Measurements from ENCODE around the gene TCEAL4. TPM values are rescaled to one million over a fixed set of nuclear protein-coding genes. Genes with fewer than 3 reads are reported as not detected.

TCEAL4 gene
- total and polyA plus RNA-seq, 4 experiments from 2014 or later = 8.8 to 13.4 (median 10.6) TPM

- POLR2A ChIA-PET (ENCODE audit: partially characterized antibody) = no interaction called here
- DNase-seq = no peak
- intact Hi-C loops (cut with micrococcal nuclease) = no loop called here
These were observed 20.1 kb upstream of the TCEAL4 start for GRCh38 chrX:103565197-103565596.

DNA sequence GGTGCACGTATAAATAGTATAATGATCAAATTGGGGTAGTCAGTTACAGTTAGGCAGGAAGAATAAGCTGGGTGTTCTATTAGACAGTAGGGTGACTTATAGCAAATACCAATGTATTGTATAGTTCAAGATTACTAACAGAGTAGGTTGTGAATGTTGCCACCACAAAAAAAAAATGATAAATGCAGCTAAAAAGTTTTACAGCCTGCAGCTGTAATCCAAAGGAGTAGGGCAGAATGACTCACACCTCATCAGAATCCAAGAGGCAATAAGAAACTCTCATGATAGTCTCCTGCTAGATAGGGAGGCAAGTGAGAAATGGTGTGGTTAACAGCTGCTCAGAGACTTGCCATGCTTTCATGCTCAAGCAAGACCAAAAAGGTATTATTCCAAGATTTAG, 19.6 kb upstream of the TCEAL4 start:
- Mint-ChIP-seq H3K36me3 (no peaks in the 10 kb centered on the region), H3K4me1 (no peaks in the 10 kb centered on the region), H3K27ac (no peak overlapping the region), H3K9me3 (no peaks in the 10 kb centered on the region), H3K4me3 (no peak overlapping the region), H3K27me3 (peaks cover 0 to 2% of the 10 kb centered on the region in 2 donors)
- ChIA-PET POLR2A (ENCODE audit: partially characterized antibody) (no interaction called here), CTCF (ENCODE audit: partially characterized antibody) (no interaction called here)
- Histone ChIP-seq H3K36me3 (ENCODE audit: insufficient read depth, low read length) (no peaks in the 10 kb centered on the region), H3K27me3 (ENCODE audit: insufficient read depth, low read length) (no peaks in the 10 kb centered on the region), H3K4me1 (ENCODE audit: insufficient read depth, low read length) (no peaks in the 10 kb centered on the region), H3K9me3 (ENCODE audit: control insufficient read depth in 1 of 2, low read length in 2 of 2) (no peaks in the 10 kb centered on the region), H3K4me3 (ENCODE audit: low read length in 2 of 2) (no peak overlapping the region), H3K27ac (ENCODE audit: low read depth, low read length) (no peak overlapping the region)
- no peak for DNase-seq
- intact Hi-C loops (cut with micrococcal nuclease) = no loop called here

More at GRCh38 chrX:103565197-103565596, 20.1 kb upstream of the TCEAL4 start:
- Histone ChIP-seq H3K4me3 (ENCODE audit: low read length in 2 of 2) (no peak overlapping the region), H3K36me3 (ENCODE audit: insufficient read depth, low read length) (no peaks in the 10 kb centered on the region), H3K27me3 (ENCODE audit: insufficient read depth, low read length) (no peaks in the 10 kb centered on the region), H3K27ac (ENCODE audit: low read depth, low read length) (no peak overlapping the region), H3K9me3 (ENCODE audit: control insufficient read depth in 1 of 2, low read length in 2 of 2) (no peaks in the 10 kb centered on the region), H3K4me1 (ENCODE audit: insufficient read depth, low read length) (no peaks in the 10 kb centered on the region)
- H3K36me3 Mint-ChIP-seq = no peaks in the 10 kb centered on the region
- no peak overlapping the region for H3K27ac Mint-ChIP-seq
- no peaks in the 10 kb centered on the region for H3K4me1 Mint-ChIP-seq
- CTCF ChIA-PET (ENCODE audit: partially characterized antibody) = no interaction called here
- peaks cover 0 to 2% of the 10 kb centered on the region in 2 donors for H3K27me3 Mint-ChIP-seq
- H3K9me3 Mint-ChIP-seq = no peaks in the 10 kb centered on the region
- H3K4me3 Mint-ChIP-seq = no peak overlapping the region

DNA sequence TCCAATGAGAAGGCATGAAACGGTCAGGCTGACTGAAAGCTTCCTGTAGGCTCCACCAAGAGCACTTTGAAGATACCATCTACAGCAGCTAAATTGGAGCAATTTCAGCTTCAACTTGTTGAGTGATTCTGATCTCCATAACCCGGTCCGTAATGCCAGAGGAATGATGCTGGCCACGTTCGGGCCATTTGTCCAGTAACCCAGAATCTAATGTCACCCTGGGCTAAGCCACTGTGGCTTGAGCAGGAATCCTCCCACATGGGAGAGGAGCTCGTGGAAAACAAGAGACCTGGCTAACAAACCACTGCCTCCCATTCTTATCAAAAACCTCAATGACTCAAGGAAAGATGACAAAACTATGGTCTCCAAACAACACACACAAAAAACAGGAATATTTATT, 14.2 kb upstream of the TCEAL4 start:
- no peak overlapping the region for H3K27ac Mint-ChIP-seq
- H3K36me3 Mint-ChIP-seq = no peaks in the 10 kb centered on the region
- POLR2A ChIA-PET (ENCODE audit: partially characterized antibody) = no interaction called here
- CTCF ChIA-PET (ENCODE audit: partially characterized antibody) = no interaction called here
- H3K4me3 ChIP-seq (ENCODE audit: low read length in 2 of 2) = no peak overlapping the region
- H3K27me3 Mint-ChIP-seq = no peaks in the 10 kb centered on the region
- H3K27ac ChIP-seq (ENCODE audit: low read depth, low read length) = no peak overlapping the region
- intact Hi-C loops (cut with micrococcal nuclease) = no loop called here
- H3K4me1 ChIP-seq (ENCODE audit: insufficient read depth, low read length) = no peaks in the 10 kb centered on the region
- H3K9me3 Mint-ChIP-seq = no peaks in the 10 kb centered on the region
- H3K9me3 ChIP-seq (ENCODE audit: control insufficient read depth in 1 of 2, low read length in 2 of 2) = no peaks in the 10 kb centered on the region
- H3K27me3 ChIP-seq (ENCODE audit: insufficient read depth, low read length) = no peaks in the 10 kb centered on the region
- no peaks in the 10 kb centered on the region for H3K4me1 Mint-ChIP-seq
- DNase-seq = no peak
- H3K4me3 Mint-ChIP-seq = no peak overlapping the region
- H3K36me3 ChIP-seq (ENCODE audit: insufficient read depth, low read length) = no peaks in the 10 kb centered on the region

DNA sequence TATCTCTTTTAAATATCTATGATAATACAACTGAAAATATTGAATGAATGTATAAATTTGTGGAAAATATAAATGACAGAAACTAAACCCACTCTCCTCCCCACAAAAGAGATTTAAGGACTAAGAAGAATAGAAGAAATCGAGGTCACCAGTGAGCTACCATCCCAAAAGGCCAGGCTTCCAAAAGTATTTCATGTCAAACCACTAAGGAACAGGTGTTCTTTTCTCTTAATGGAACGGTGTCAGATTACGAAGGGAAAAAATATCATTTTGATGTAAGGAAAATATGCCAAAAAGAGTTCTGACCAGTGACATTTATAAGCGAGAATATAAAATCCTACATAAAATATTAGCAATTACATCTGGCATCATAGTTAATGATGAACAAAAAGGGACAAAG, 13.6 kb upstream of the TCEAL4 start:
- CTCF ChIA-PET (ENCODE audit: partially characterized antibody) = no interaction called here
- Mint-ChIP-seq H3K9me3 (no peaks in the 10 kb centered on the region), H3K4me3 (no peak overlapping the region), H3K36me3 (no peaks in the 10 kb centered on the region), H3K27me3 (no peaks in the 10 kb centered on the region), H3K4me1 (no peaks in the 10 kb centered on the region), H3K27ac (no peak overlapping the region)
- no peaks in the 10 kb centered on the region for H3K36me3 ChIP-seq (ENCODE audit: insufficient read depth, low read length)
- intact Hi-C loops (cut with micrococcal nuclease) = no loop called here
- no peak overlapping the region for H3K27ac ChIP-seq (ENCODE audit: low read depth, low read length)
- H3K9me3 ChIP-seq (ENCODE audit: control insufficient read depth in 1 of 2, low read length in 2 of 2) = no peaks in the 10 kb centered on the region
- no peaks in the 10 kb centered on the region for H3K4me1 ChIP-seq (ENCODE audit: insufficient read depth, low read length)
- DNase-seq = no peak
- POLR2A ChIA-PET (ENCODE audit: partially characterized antibody) = no interaction called here
- H3K4me3 ChIP-seq (ENCODE audit: low read length in 2 of 2) = no peak overlapping the region
- H3K27me3 ChIP-seq (ENCODE audit: insufficient read depth, low read length) = no peaks in the 10 kb centered on the region

GRCh38 chrX:103573202-103573601, 12.1 kb upstream of the TCEAL4 start:
- Mint-ChIP-seq H3K27ac (no peak overlapping the region), H3K9me3 (no peaks in the 10 kb centered on the region), H3K4me1 (no peaks in the 10 kb centered on the region), H3K36me3 (no peaks in the 10 kb centered on the region), H3K27me3 (peaks cover 0 to 2% of the 10 kb centered on the region in 2 donors), H3K4me3 (no peak overlapping the region)
- Histone ChIP-seq H3K4me1 (ENCODE audit: insufficient read depth, low read length) (no peaks in the 10 kb centered on the region), H3K9me3 (ENCODE audit: control insufficient read depth in 1 of 2, low read length in 2 of 2) (no peaks in the 10 kb centered on the region), H3K27ac (ENCODE audit: low read depth, low read length) (no peak overlapping the region), H3K27me3 (ENCODE audit: insufficient read depth, low read length) (no peaks in the 10 kb centered on the region), H3K36me3 (ENCODE audit: insufficient read depth, low read length) (no peaks in the 10 kb centered on the region), H3K4me3 (ENCODE audit: low read length in 2 of 2) (no peak overlapping the region)
- intact Hi-C loops (cut with micrococcal nuclease) = no loop called here
- DNase-seq = no peak
- ChIA-PET POLR2A (ENCODE audit: partially characterized antibody) (no interaction called here), CTCF (ENCODE audit: partially characterized antibody) (no interaction called here)

- Mint-ChIP-seq H3K4me3 (peak overlapping the region in 7 of 8 donors; percentile 29 to 67 (median 49)), H3K27ac (no peak overlapping the region), H3K9me3 (peaks cover 0 to 9% (median 0%) of the 10 kb centered on the region in 8 donors), H3K36me3 (no peaks in the 10 kb centered on the region), H3K4me1 (peaks cover 6 to 11% (median 6%) of the 10 kb centered on the region in 4 donors), H3K27me3 (peaks cover 0 to 1% of the 10 kb centered on the region in 2 donors)
- no peaks in the 10 kb centered on the region for H3K4me1 ChIP-seq (ENCODE audit: insufficient read depth, low read length)
- H3K4me3 ChIP-seq (ENCODE audit: low read length in 2 of 2) = no peak overlapping the region
- no peaks in the 10 kb centered on the region for H3K9me3 ChIP-seq (ENCODE audit: control insufficient read depth in 1 of 2, low read length in 2 of 2)
- H3K36me3 ChIP-seq (ENCODE audit: insufficient read depth, low read length) = no peaks in the 10 kb centered on the region
- no peak for DNase-seq
- no peak overlapping the region for H3K27ac ChIP-seq (ENCODE audit: low read depth, low read length)
- ChIA-PET POLR2A (ENCODE audit: partially characterized antibody) (no interaction called here), CTCF (ENCODE audit: partially characterized antibody) (no interaction called here)
- intact Hi-C loops (cut with micrococcal nuclease) = no loop called here
- H3K27me3 ChIP-seq (ENCODE audit: insufficient read depth, low read length) = no peaks in the 10 kb centered on the region
These were observed 719 bp upstream of the TCEAL4 start for GRCh38 chrX:103584596-103584995.

- DNase-seq = no peak
- ChIA-PET CTCF (ENCODE audit: partially characterized antibody) (no interaction called here), POLR2A (ENCODE audit: partially characterized antibody) (no interaction called here)
- peaks cover 9 to 17% (median 10%) of the 10 kb centered on the region in 4 donors for H3K4me1 Mint-ChIP-seq
- Histone ChIP-seq H3K4me1 (ENCODE audit: insufficient read depth, low read length) (peaks cover 4% of the 10 kb centered on the region), H3K27ac (ENCODE audit: low read depth, low read length) (no peak overlapping the region), H3K27me3 (ENCODE audit: insufficient read depth, low read length) (no peaks in the 10 kb centered on the region), H3K36me3 (ENCODE audit: insufficient read depth, low read length) (no peaks in the 10 kb centered on the region), H3K4me3 (ENCODE audit: low read length in 2 of 2) (peak overlapping the region in 1 of 2 donors; percentile 53), H3K9me3 (ENCODE audit: control insufficient read depth in 1 of 2, low read length in 2 of 2) (no peaks in the 10 kb centered on the region)
- no peaks in the 10 kb centered on the region for H3K27me3 Mint-ChIP-seq
- peak overlapping the region in 4 of 7 donors; percentile 4 to 72 (median 44) for H3K27ac Mint-ChIP-seq
- H3K4me3 Mint-ChIP-seq = peak overlapping the region; percentile 86 to 93 (median 91)
- intact Hi-C loops (cut with micrococcal nuclease) = loop anchor here (1.0 kb wide), 1 partner anchor 100 kb away; the partner anchor contains the start of gene MORF4L2
- H3K36me3 Mint-ChIP-seq = no peaks in the 10 kb centered on the region
- peaks cover 0 to 9% (median 0%) of the 10 kb centered on the region in 8 donors for H3K9me3 Mint-ChIP-seq
These were observed 965 bp downstream of the TCEAL4 start for GRCh38 chrX:103586314-103586646.

GRCh38 chrX:103586659-103587058, 1.3 kb downstream of the TCEAL4 start:
- Mint-ChIP-seq H3K4me3 (peak overlapping the region; percentile 4 to 93 (median 90)), H3K27ac (peak overlapping the region in 4 of 7 donors; percentile 3 to 69 (median 33)), H3K27me3 (no peaks in the 10 kb centered on the region), H3K9me3 (peaks cover 0 to 9% (median 0%) of the 10 kb centered on the region in 8 donors), H3K36me3 (no peaks in the 10 kb centered on the region), H3K4me1 (peaks cover 9 to 17% (median 10%) of the 10 kb centered on the region in 4 donors)
- Histone ChIP-seq H3K27ac (ENCODE audit: low read depth, low read length) (no peak overlapping the region), H3K4me3 (ENCODE audit: low read length in 2 of 2) (no peak overlapping the region), H3K9me3 (ENCODE audit: control insufficient read depth in 1 of 2, low read length in 2 of 2) (no peaks in the 10 kb centered on the region), H3K36me3 (ENCODE audit: insufficient read depth, low read length) (no peaks in the 10 kb centered on the region), H3K27me3 (ENCODE audit: insufficient read depth, low read length) (no peaks in the 10 kb centered on the region), H3K4me1 (ENCODE audit: insufficient read depth, low read length) (peaks cover 4% of the 10 kb centered on the region)
- intact Hi-C loops (cut with micrococcal nuclease) = loop anchor here (1.0 kb wide), 1 partner anchor 100 kb away; the partner anchor contains the start of gene MORF4L2
- POLR2A ChIA-PET (ENCODE audit: partially characterized antibody) = no interaction called here
- CTCF ChIA-PET (ENCODE audit: partially characterized antibody) = no interaction called here
- DNase-seq = no peak
